Measurements from ENCODE around the gene MRPS18A. TPM values are rescaled to one million over a fixed set of nuclear protein-coding genes. Genes with fewer than 3 reads are reported as not detected.

Gene MRPS18A
- total RNA-seq, 4 donors from 2014 or later, result 41.1 to 64.4 (median 52.4) TPM

GRCh38 chr6:43680308-43681200, 7.0 kb downstream of the MRPS18A start:
- Histone ChIP-seq H3K27me3 (no peaks in the 10 kb centered on the region), H3K27ac (no peak overlapping the region), H3K36me3 (peaks cover 0 to 58% (median 0%) of the 10 kb centered on the region in 3 donors), H3K4me3 (no peak overlapping the region), H3K9me3 (no peaks in the 10 kb centered on the region), H3K4me1 (peaks cover 0 to 29% (median 1%) of the 10 kb centered on the region in 4 donors)
- TF ChIP-seq CTCF (IDR thresholded peaks at IDR 0.05) (no peak), POLR2A (IDR thresholded peaks at IDR 0.05) (no peak)
- no peak for DNase-seq

- Histone ChIP-seq H3K27ac (no peak overlapping the region), H3K27me3 (no peaks in the 10 kb centered on the region), H3K9me3 (no peaks in the 10 kb centered on the region), H3K4me1 (peaks cover 0 to 23% (median 1%) of the 10 kb centered on the region in 4 donors), H3K36me3 (peaks cover 0 to 72% (median 0%) of the 10 kb centered on the region in 3 donors), H3K4me3 (no peak overlapping the region)
- DNase-seq, result no peak
- TF ChIP-seq CTCF (IDR thresholded peaks at IDR 0.05) (no peak), POLR2A (IDR thresholded peaks at IDR 0.05) (no peak)
Measured at GRCh38 chr6:43679057-43679456, 8.5 kb downstream of the MRPS18A start.

- H3K27ac ChIP-seq, result no peak overlapping the region
- H3K27me3 ChIP-seq, result no peaks in the 10 kb centered on the region
- H3K9me3 ChIP-seq, result no peaks in the 10 kb centered on the region
- H3K4me3 ChIP-seq, result no peak overlapping the region
- peaks cover 0 to 15% (median 1%) of the 10 kb centered on the region in 4 donors for H3K4me1 ChIP-seq
- H3K36me3 ChIP-seq, result peaks cover 0 to 79% (median 0%) of the 10 kb centered on the region in 3 donors
- DNase-seq, result no peak
- TF ChIP-seq CTCF (IDR thresholded peaks at IDR 0.05) (no peak), POLR2A (IDR thresholded peaks at IDR 0.05) (no peak)
Measured at GRCh38 chr6:43678341-43678740, 9.2 kb downstream of the MRPS18A start.

GRCh38 chr6:43677759-43678158, 9.8 kb downstream of the MRPS18A start:
- Histone ChIP-seq H3K36me3 (peaks cover 0 to 84% (median 0%) of the 10 kb centered on the region in 3 donors), H3K4me3 (no peak overlapping the region), H3K27ac (no peak overlapping the region), H3K9me3 (no peaks in the 10 kb centered on the region), H3K27me3 (no peaks in the 10 kb centered on the region), H3K4me1 (peaks cover 0 to 10% (median under 1%) of the 10 kb centered on the region in 4 donors)
- DNase-seq, result no peak
- no peak for TF ChIP-seq POLR2A (IDR thresholded peaks at IDR 0.05)
- no peak for TF ChIP-seq CTCF (IDR thresholded peaks at IDR 0.05)

- no peak for TF ChIP-seq CTCF (IDR thresholded peaks at IDR 0.05)
- no peak for TF ChIP-seq POLR2A (IDR thresholded peaks at IDR 0.05)
- Histone ChIP-seq H3K4me3 (no peak overlapping the region), H3K9me3 (no peaks in the 10 kb centered on the region), H3K27ac (no peak overlapping the region), H3K4me1 (peaks cover 0 to 3% (median 0%) of the 10 kb centered on the region in 4 donors), H3K27me3 (no peaks in the 10 kb centered on the region), H3K36me3 (peaks cover 0 to 90% (median 0%) of the 10 kb centered on the region in 3 donors)
- DNase-seq, result no peak
Measured at GRCh38 chr6:43676962-43677606, 10.5 kb downstream of the MRPS18A start.
